ENCODE data around the gene GPR146.
"Not testable (repeated sequence)": the region's sequence is repeated elsewhere in the genome, so short reads cannot be mapped to it uniquely, and the experiment has no call there.

GRCh38 chr7:1034769-1035168 lies 9.6 kb upstream of the GPR146 start:
- TF ChIP-seq, protein P1, sequence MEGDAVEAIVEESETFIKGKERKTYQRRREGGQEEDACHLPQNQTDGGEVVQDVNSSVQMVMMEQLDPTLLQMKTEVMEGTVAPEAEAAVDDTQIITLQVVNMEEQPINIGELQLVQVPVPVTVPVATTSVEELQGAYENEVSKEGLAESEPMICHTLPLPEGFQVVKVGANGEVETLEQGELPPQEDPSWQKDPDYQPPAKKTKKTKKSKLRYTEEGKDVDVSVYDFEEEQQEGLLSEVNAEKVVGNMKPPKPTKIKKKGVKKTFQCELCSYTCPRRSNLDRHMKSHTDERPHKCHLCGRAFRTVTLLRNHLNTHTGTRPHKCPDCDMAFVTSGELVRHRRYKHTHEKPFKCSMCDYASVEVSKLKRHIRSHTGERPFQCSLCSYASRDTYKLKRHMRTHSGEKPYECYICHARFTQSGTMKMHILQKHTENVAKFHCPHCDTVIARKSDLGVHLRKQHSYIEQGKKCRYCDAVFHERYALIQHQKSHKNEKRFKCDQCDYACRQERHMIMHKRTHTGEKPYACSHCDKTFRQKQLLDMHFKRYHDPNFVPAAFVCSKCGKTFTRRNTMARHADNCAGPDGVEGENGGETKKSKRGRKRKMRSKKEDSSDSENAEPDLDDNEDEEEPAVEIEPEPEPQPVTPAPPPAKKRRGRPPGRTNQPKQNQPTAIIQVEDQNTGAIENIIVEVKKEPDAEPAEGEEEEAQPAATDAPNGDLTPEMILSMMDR (IDR thresholded peaks at IDR 0.05), result not testable (repeated sequence)
- not testable (repeated sequence) for TF ChIP-seq POLR2AphosphoS5 (IDR thresholded peaks at IDR 0.05; ENCODE audit: insufficient read depth in 1 of 2, low read depth in 1 of 2); POLR2A (IDR thresholded peaks at IDR 0.05)
